K562 (cell line): ENCODE results near the gene SDHC. TPM values are rescaled to one million over a fixed set of nuclear protein-coding genes. Genes with fewer than 3 reads are reported as not detected.

Experiments used
- ATAC-seq: fragments of 200-7000 bp; cut with Tn5 transposase; 3 replicates; pipeline ENCODE4 v1.9.1; 2020; ENCODE audit warnings: moderate library complexity
- BruUV-seq: library from RNA; stranded (reverse); fragments of 400-500 nt; replicated peaks from 2 replicates; lab custom pipeline; 2021; lab: Mats Ljungman, UMichigan
- CTCF ChIA-PET: fragments of 300-600 bp; formaldehyde crosslinking; extraction: SDS; loops from one replicate; lab custom pipeline; 2021; ENCODE audit warnings: low intra/inter-chr PET ratio; lab: Yijun Ruan, JAX
- POLR2A ChIA-PET: fragments of 300-600, 350-650 bp; sonication (Branson Sonifier 250); formaldehyde crosslinking; extraction: SDS; loops from one replicate; lab custom pipeline; 2021; ENCODE audit warnings: antibody characterized with exemption, inconsistent platforms; lab: Yijun Ruan, JAX
- DNase-seq, 4 experiments: peaks; one replicate each; pipeline versions ENCODE4 v3.0.0 to v3.0.0-alpha.2; 2011 to 2018; ENCODE audit warnings: low spot score in 3 of 4, mixed read lengths in 3 of 4; ENCODE audit errors: extremely low read depth in 1 of 4
- FAIRE-seq: peaks from 2 replicates; lab custom pipeline; 2011; peaks lifted over from hg19 to GRCh38; lab: Jason Lieb, UNC
- H2AFZ ChIP-seq: 2 replicates; pipeline ENCODE4 v1.6.0; 2011; ENCODE audit warnings: low read depth, low read length, control low read depth, inconsistent platforms
- H3K27ac ChIP-seq: fragments of 200-600 bp; 3 replicates; pipeline ENCODE4 v1.8.0; 2011; ENCODE audit warnings: low read depth, mild to moderate bottlenecking, control low read depth, inconsistent platforms, low read length, moderate library complexity, mixed read lengths; ENCODE audit errors: extremely low read depth
- H3K27me3 ChIP-seq, 2 experiments: fragments of 300-600 bp in 1 of 2; 2 replicates in 1 of 2; 3 replicates in 1 of 2; pipeline versions ENCODE4 v1.6.0 to v1.8.0; 2011; ENCODE audit warnings: inconsistent platforms in 2 of 2, low read length in 2 of 2, mild to moderate bottlenecking in 1 of 2, mixed read lengths in 1 of 2, moderate library complexity in 1 of 2; ENCODE audit not compliant: control insufficient read depth in 2 of 2, insufficient read depth in 2 of 2
- H3K36me3 ChIP-seq: fragments of 300-600 bp; 3 replicates; pipeline ENCODE4 v1.8.0; 2011; ENCODE audit warnings: mild to moderate bottlenecking, low read length, inconsistent platforms; ENCODE audit not compliant: control insufficient read depth, insufficient read depth
- H3K4me1 ChIP-seq, 2 experiments: fragments of 200-600 bp in 1 of 2; replicated peaks in 1 of 2; 2 replicates in 1 of 2; 3 replicates in 1 of 2; pipeline versions ENCODE4 v1.5.1 to v1.8.0; 2011; ENCODE audit warnings: inconsistent platforms in 2 of 2, low read length in 2 of 2, mild to moderate bottlenecking in 1 of 2, mixed read lengths in 1 of 2, moderate library complexity in 1 of 2; ENCODE audit not compliant: control insufficient read depth in 2 of 2, insufficient read depth in 2 of 2
- H3K4me2 ChIP-seq: 2 replicates; pipeline ENCODE4 v1.6.1; 2011; ENCODE audit warnings: low read length, control low read depth, inconsistent platforms, mixed read lengths; ENCODE audit not compliant: insufficient read depth
- H3K4me3 ChIP-seq: fragments of 200-600 bp; sonication (generic), shearing (Covaris generic); 2 replicates; pipeline ENCODE4 v1.5.1; 2016; ENCODE audit warnings: control low read depth, inconsistent platforms
- H3K79me2 ChIP-seq: fragments of 200-600 bp; 3 replicates; pipeline ENCODE4 v1.8.0; 2011; ENCODE audit warnings: low read length, inconsistent platforms; ENCODE audit not compliant: control insufficient read depth, insufficient read depth
- H3K9ac ChIP-seq, 2 experiments: 2 replicates each; pipeline versions ENCODE4 v1.6.0 to v1.6.1; 2011; ENCODE audit warnings: low read depth in 2 of 2, low read length in 2 of 2, control low read depth in 1 of 2, inconsistent platforms in 1 of 2, mild to moderate bottlenecking in 1 of 2, mixed read lengths in 1 of 2; ENCODE audit not compliant: insufficient read depth in 1 of 2
- H3K9me1 ChIP-seq: one replicate; pipeline ENCODE4 v1.6.0; 2011; ENCODE audit warnings: inconsistent platforms, mild to moderate bottlenecking, low read length, moderate library complexity; ENCODE audit not compliant: control insufficient read depth, insufficient read depth
- H3K9me3 ChIP-seq: replicated peaks from 2 replicates; pipeline ENCODE4 v1.5.1; 2011; ENCODE audit warnings: low read depth, low read length, inconsistent platforms; ENCODE audit not compliant: control insufficient read depth, insufficient read depth
- H4K20me1 ChIP-seq: replicated peaks from 2 replicates; pipeline ENCODE4 v1.6.1; 2011; ENCODE audit warnings: low read length, inconsistent platforms, mixed read lengths; ENCODE audit not compliant: control insufficient read depth, insufficient read depth
- BHLHE40 ChIP-seq: IDR thresholded peaks from 2 replicates; pipeline ENCODE4 v1.6.1; 2011; ENCODE audit warnings: low read length, improper control_type of control experiment
- ELF4 ChIP-seq: fragments of 450-650 bp; formaldehyde crosslinking; IDR thresholded peaks from 2 replicates; pipeline ENCODE4 v1.4.0; 2022; ENCODE audit warnings: missing genetic modification characterization
- EZH2 ChIP-seq: IDR thresholded peaks from 2 replicates; pipeline ENCODE4 v1.6.1; 2012; ENCODE audit warnings: low read depth, mild to moderate bottlenecking, inconsistent platforms, low read length, borderline replicate concordance
- FIP1L1 ChIP-seq: fragments of 200-400 bp; formaldehyde crosslinking; IDR thresholded peaks from 2 replicates; pipeline ENCODE4 v1.6.1; 2018; ENCODE audit warnings: mild to moderate bottlenecking, low read depth, low read length; ENCODE audit not compliant: poor library complexity, severe bottlenecking
- HDAC1 ChIP-seq, 2 experiments: fragments of 450-650 bp; IDR thresholded peaks; 2 replicates each; pipeline ENCODE4 v1.6.1; 2016 to 2017; ENCODE audit warnings: inconsistent platforms in 1 of 2, mild to moderate bottlenecking in 1 of 2, moderate library complexity in 1 of 2
- JUN ChIP-seq, 2 experiments: sonication (generic) in 1 of 2; formaldehyde crosslinking in 1 of 2; IDR thresholded peaks; 2 replicates each; pipeline versions ENCODE4 v1.6.1 to v1.8.0; 2012 to 2022; ENCODE audit warnings: borderline replicate concordance in 2 of 2, mild to moderate bottlenecking in 2 of 2, improper control_type of control experiment in 1 of 2, low read depth in 1 of 2, low read length in 1 of 2, missing genetic modification reagents in 1 of 2
- KDM2B ChIP-seq: fragments of 250-450 bp; sonication (Bioruptor Pico); IDR thresholded peaks from 2 replicates; pipeline ENCODE4 v1.8.0; 2021; ENCODE audit warnings: mild to moderate bottlenecking, moderate library complexity
- NBN ChIP-seq: fragments of 450-650 bp; IDR thresholded peaks from 2 replicates; pipeline ENCODE4 v1.6.1; 2016; ENCODE audit warnings: low read depth, mild to moderate bottlenecking
- NFATC3 ChIP-seq: fragments of 450-650 bp; IDR thresholded peaks from 2 replicates; pipeline ENCODE4 v1.6.1; 2017; ENCODE audit warnings: mild to moderate bottlenecking
- NRF1 ChIP-seq, 2 experiments: fragments of 450-650 bp; IDR thresholded peaks in 1 of 2; conservative IDR thresholded peaks in 1 of 2; 2 replicates each; pipeline ENCODE4 v1.6.1; 2014; ENCODE audit warnings: mild to moderate bottlenecking in 2 of 2
- PPARD ChIP-seq: fragments of 250-450 bp; sonication (Bioruptor Pico); IDR thresholded peaks from 2 replicates; pipeline ENCODE4 v1.8.0; 2022; ENCODE audit warnings: inconsistent platforms, mild to moderate bottlenecking, moderate library complexity
- SIN3B ChIP-seq: fragments of 450-650 bp; IDR thresholded peaks from 2 replicates; pipeline ENCODE4 v1.6.1; 2017; ENCODE audit warnings: low read depth, mild to moderate bottlenecking, moderate library complexity
- SREBF2 ChIP-seq: sonication (generic); formaldehyde crosslinking; IDR thresholded peaks from 2 replicates; pipeline ENCODE4 v1.4.0; 2020; ENCODE audit warnings: mild to moderate bottlenecking, missing genetic modification reagents
- TAF1 ChIP-seq: IDR thresholded peaks from 2 replicates; pipeline ENCODE4 v1.6.1; 2011; ENCODE audit warnings: mild to moderate bottlenecking, low read length, moderate library complexity; ENCODE audit not compliant: insufficient read depth, control insufficient read depth, severe bottlenecking; ENCODE audit errors: extremely low read depth
- ZNF444 ChIP-seq: fragments of 250-450 bp; sonication (Bioruptor Pico); IDR thresholded peaks from 2 replicates; pipeline ENCODE4 v1.4.0; 2020; ENCODE audit warnings: mild to moderate bottlenecking, moderate library complexity
- WGBS: fragments of 100-300 bp; shearing (Covaris generic); methylation state at CpG from one replicate; pipeline ENCODE4 v1.1.6; 2016; ENCODE audit warnings: low coverage, mixed read lengths; ENCODE audit not compliant: insufficient coverage; ENCODE audit errors: missing lambda C conversion rate; 5-methylcytosine and 5-hydroxymethylcytosine counted together
- in situ Hi-C: fragments of 300-500 bp; cut with MboI; formaldehyde crosslinking; loops from 4 replicates; pipeline ENCODE4 v1.15.0; 2018; ENCODE audit warnings: inconsistent platforms, mixed read lengths
- intact Hi-C: fragments of 100-400 bp; cut with micrococcal nuclease; formaldehyde crosslinking; loops from 2 replicates; pipeline ENCODE4 v1.14.2; 2022
- polyA plus RNA-seq, 8 experiments: library from polyadenylated mRNA; depleted of rRNA in 4 of 8; stranded (reverse) in 5 of 8; unstranded in 3 of 8; fragments of >200 nt; fragmentation: Nextera tagmentation in 2 of 8; fragmentation: Illumina TruSeq in 1 of 8; extraction: Ambion mirVana in 2 of 8; extraction: Trizol in 1 of 8; gene quantifications; 2 replicates each; pipeline versions ENCODE4 v1.2.1 to v1.2.3, GENCODE V29; 2011 to 2014; ENCODE audit warnings: inconsistent platforms in 1 of 8, missing spikeins in 1 of 8
- total RNA-seq, 7 experiments: library from RNA; depleted of rRNA in 6 of 7; stranded (reverse); fragments of >200 nt in 6 of 7; fragmentation: Illumina TruSeq in 2 of 7; extraction: Trizol in 2 of 7; gene quantifications; 2 replicates each; pipeline versions ENCODE4 v1.2.1 to v1.2.3, GENCODE V29; 2011 to 2021; ENCODE audit warnings: low replicate concordance in 1 of 7
- TF ChIP-seq, protein P1 (sequence below): fragments of 450-650 bp; formaldehyde crosslinking; IDR thresholded peaks from 2 replicates; pipeline ENCODE4 v1.4.0; 2020; ENCODE audit warnings: mild to moderate bottlenecking
- TF ChIP-seq, protein P2 (sequence below), 2 experiments: fragments of 450-650 bp in 1 of 2; sonication (generic) in 1 of 2; formaldehyde crosslinking in 1 of 2; IDR thresholded peaks in 1 of 2; conservative IDR thresholded peaks in 1 of 2; 2 replicates each; pipeline versions ENCODE4 v1.6.1 to v1.8.1; 2016 to 2023; ENCODE audit warnings: mild to moderate bottlenecking in 2 of 2, moderate library complexity in 2 of 2, inconsistent platforms in 1 of 2, missing genetic modification reagents in 1 of 2
- TF ChIP-seq, protein P3 (sequence below): fragments of 450-650 bp; IDR thresholded peaks from 2 replicates; pipeline ENCODE4 v1.6.1; 2017; ENCODE audit warnings: antibody characterized with exemption
- TF ChIP-seq, protein P4 (sequence below): sonication (generic); formaldehyde crosslinking; IDR thresholded peaks from 2 replicates; pipeline ENCODE4 v1.8.0; 2022; ENCODE audit warnings: missing genetic modification reagents, mild to moderate bottlenecking, moderate library complexity, borderline replicate concordance

SDHC gene
- total and polyA plus RNA-seq, 9 of the 15 experiments (the other 6 are each of a cell fraction or from before 2014, with no cell fraction given): 7.7 to 309 (median 174) TPM

DNA sequence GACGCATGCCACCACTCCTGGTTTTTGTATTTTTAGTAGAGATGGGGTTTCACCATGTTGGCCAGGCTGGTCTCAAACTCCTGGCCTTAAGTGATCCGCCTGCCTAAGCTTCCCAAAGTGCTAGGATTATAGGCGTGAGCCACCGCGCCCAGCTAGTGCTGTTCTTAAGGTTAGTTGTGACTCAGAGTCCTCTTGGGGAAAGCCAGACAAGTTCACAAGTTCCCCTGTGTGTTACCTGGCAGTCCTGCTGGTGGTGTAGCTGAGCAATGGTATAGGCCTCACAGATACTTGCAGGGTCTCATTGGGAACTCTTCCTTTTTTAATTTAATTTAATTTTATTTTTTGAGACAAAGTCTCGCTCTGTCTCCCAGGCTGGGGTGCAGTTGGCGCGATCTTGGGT is 42.9 kb downstream of the SDHC start:
- no peak for ATAC-seq

More for the DNA sequence above, 42.9 kb downstream of the SDHC start:
- H3K27me3 ChIP-seq: no peaks in the 10 kb centered on the region
- H3K4me2 ChIP-seq: no peak overlapping the region
- H3K9me3 ChIP-seq: no peaks in the 10 kb centered on the region
- 98% methylated on average over 8 of the region's 8 CpGs for WGBS
- ChIA-PET CTCF (no interaction called here), POLR2A (no interaction called here)
- peaks cover 10% of the 10 kb centered on the region; the same call in 1 of the 3 replicates for H3K79me2 ChIP-seq
- H3K4me1 ChIP-seq: no peaks in the 10 kb centered on the region
- FAIRE-seq: no peak
- DNase-seq: no peak
- no peaks in the 10 kb centered on the region; the same call in 1 of the 2 replicates for H4K20me1 ChIP-seq
- intact Hi-C loops (no loop called here), in situ Hi-C loops (no loop called here)
- TF ChIP-seq EZH2 (no peak), SREBF2 (no peak), PPARD (CRISPR knock-in tag) (no peak), KDM2B (CRISPR knock-in tag) (no peak), NBN (no peak), ZNF444 (CRISPR knock-in tag) (no peak), NRF1 (conservative IDR thresholded peaks at IDR 0.05 in 1 of 2, IDR thresholded peaks at IDR 0.05 in 1 of 2) (no peak), JUN (IDR thresholded peaks at IDR 0.05; ENCODE audit: borderline replicate concordance, low read depth, low read length) (no peak), JUN (CRISPR knock-in tag; IDR thresholded peaks at IDR 0.05; ENCODE audit: borderline replicate concordance) (no peak), HDAC1 (IDR thresholded peaks at IDR 0.05) (no peak), TAF1 (no peak), FIP1L1 (no peak), SIN3B (no peak), ELF4 (no peak), BHLHE40 (no peak), NFATC3 (no peak)
- TF ChIP-seq, protein P1, sequence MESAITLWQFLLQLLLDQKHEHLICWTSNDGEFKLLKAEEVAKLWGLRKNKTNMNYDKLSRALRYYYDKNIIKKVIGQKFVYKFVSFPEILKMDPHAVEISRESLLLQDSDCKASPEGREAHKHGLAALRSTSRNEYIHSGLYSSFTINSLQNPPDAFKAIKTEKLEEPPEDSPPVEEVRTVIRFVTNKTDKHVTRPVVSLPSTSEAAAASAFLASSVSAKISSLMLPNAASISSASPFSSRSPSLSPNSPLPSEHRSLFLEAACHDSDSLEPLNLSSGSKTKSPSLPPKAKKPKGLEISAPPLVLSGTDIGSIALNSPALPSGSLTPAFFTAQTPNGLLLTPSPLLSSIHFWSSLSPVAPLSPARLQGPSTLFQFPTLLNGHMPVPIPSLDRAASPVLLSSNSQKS (CRISPR knock-in tag): no peak
- TF ChIP-seq, protein P2, sequence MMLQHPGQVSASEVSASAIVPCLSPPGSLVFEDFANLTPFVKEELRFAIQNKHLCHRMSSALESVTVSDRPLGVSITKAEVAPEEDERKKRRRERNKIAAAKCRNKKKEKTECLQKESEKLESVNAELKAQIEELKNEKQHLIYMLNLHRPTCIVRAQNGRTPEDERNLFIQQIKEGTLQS (IDR thresholded peaks at IDR 0.05): no peak
- TF ChIP-seq, protein P2 (CRISPR knock-in tag; conservative IDR thresholded peaks at IDR 0.05): no peak
- TF ChIP-seq, protein P3, sequence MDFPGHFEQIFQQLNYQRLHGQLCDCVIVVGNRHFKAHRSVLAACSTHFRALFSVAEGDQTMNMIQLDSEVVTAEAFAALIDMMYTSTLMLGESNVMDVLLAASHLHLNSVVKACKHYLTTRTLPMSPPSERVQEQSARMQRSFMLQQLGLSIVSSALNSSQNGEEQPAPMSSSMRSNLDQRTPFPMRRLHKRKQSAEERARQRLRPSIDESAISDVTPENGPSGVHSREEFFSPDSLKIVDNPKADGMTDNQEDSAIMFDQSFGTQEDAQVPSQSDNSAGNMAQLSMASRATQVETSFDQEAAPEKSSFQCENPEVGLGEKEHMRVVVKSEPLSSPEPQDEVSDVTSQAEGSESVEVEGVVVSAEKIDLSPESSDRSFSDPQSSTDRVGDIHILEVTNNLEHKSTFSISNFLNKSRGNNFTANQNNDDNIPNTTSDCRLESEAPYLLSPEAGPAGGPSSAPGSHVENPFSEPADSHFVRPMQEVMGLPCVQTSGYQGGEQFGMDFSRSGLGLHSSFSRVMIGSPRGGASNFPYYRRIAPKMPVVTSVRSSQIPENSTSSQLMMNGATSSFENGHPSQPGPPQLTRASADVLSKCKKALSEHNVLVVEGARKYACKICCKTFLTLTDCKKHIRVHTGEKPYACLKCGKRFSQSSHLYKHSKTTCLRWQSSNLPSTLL: no peak
- TF ChIP-seq, protein P4, sequence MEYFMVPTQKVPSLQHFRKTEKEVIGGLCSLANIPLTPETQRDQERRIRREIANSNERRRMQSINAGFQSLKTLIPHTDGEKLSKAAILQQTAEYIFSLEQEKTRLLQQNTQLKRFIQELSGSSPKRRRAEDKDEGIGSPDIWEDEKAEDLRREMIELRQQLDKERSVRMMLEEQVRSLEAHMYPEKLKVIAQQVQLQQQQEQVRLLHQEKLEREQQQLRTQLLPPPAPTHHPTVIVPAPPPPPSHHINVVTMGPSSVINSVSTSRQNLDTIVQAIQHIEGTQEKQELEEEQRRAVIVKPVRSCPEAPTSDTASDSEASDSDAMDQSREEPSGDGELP (CRISPR knock-in tag): no peak
- H3K9me1 ChIP-seq: no peaks in the 10 kb centered on the region
- no peak overlapping the region for H3K9ac ChIP-seq
- H2AFZ ChIP-seq: no peak overlapping the region
- H3K4me3 ChIP-seq: no peak overlapping the region
- H3K27ac ChIP-seq: no peak overlapping the region
- BruUV-seq: no TSS peak
- H3K36me3 ChIP-seq: peaks cover 44% of the 10 kb centered on the region; the same call in 1 of the 3 replicates
